Measurements from ENCODE around the gene NAPG.
"Not testable (repeated sequence)": the region's sequence is repeated elsewhere in the genome, so short reads cannot be mapped to it uniquely, and the experiment has no call there.

The NAPG gene

GRCh38 chr18:10525697-10526560 lies at the start of gene NAPG:
Gene NAPG, plus strand, starts transcription at chr18:10526027. Its CDS starts 76 bp downstream, at chr18:10526103.
- peak; percentile 97 for DNase-seq

- DNase-seq: no peak
Measured at GRCh38 chr18:10476338-10476791, 49.5 kb upstream of the NAPG start.

GRCh38 chr18:10477121-10477862 lies 48.5 kb upstream of the NAPG start:
- DNase-seq: no peak

GRCh38 chr18:10477863-10478260 lies 48.0 kb upstream of the NAPG start:
- DNase-seq: no peak

GRCh38 chr18:10481831-10482230 lies 44.0 kb upstream of the NAPG start:
- no peak for DNase-seq

- no peak for DNase-seq
Measured at GRCh38 chr18:10482363-10482984, 43.4 kb upstream of the NAPG start.

GRCh38 chr18:10482985-10483949 lies 42.6 kb upstream of the NAPG start:
- peak; percentile 27 for DNase-seq

- DNase-seq: no peak
Measured at GRCh38 chr18:10485475-10485874, 40.4 kb upstream of the NAPG start.

- no peak for DNase-seq
Measured at GRCh38 chr18:10486362-10486761, 39.5 kb upstream of the NAPG start.

GRCh38 chr18:10487154-10487553 lies 38.7 kb upstream of the NAPG start:
- DNase-seq: no peak

- DNase-seq: no peak
Measured at GRCh38 chr18:10488017-10488416, 37.8 kb upstream of the NAPG start.

- peak; percentile 53 for DNase-seq
Measured at GRCh38 chr18:10490401-10491165, 35.2 kb upstream of the NAPG start.

GRCh38 chr18:10495936-10496335 lies 29.9 kb upstream of the NAPG start:
- DNase-seq: no peak

- DNase-seq: no peak
Measured at GRCh38 chr18:10497206-10497749, 28.5 kb upstream of the NAPG start.

GRCh38 chr18:10499230-10499629 lies 26.6 kb upstream of the NAPG start:
- peak; percentile 57 for DNase-seq

GRCh38 chr18:10500038-10500437 lies 25.8 kb upstream of the NAPG start:
- DNase-seq: no peak

- no peak for DNase-seq
Measured at GRCh38 chr18:10504723-10505122, 21.1 kb upstream of the NAPG start.

- not testable (repeated sequence) for DNase-seq
Measured at GRCh38 chr18:10505892-10506291, 19.9 kb upstream of the NAPG start.

- no peak for DNase-seq
Measured at GRCh38 chr18:10508591-10508990, 17.2 kb upstream of the NAPG start.

- DNase-seq: no peak
Measured at GRCh38 chr18:10511236-10511635, 14.6 kb upstream of the NAPG start.

GRCh38 chr18:10514082-10514481 lies 11.7 kb upstream of the NAPG start:
- no peak for DNase-seq
